ENCODE measurements around the gene CHGA. TPM values are rescaled to one million over a fixed set of nuclear protein-coding genes. Genes with fewer than 3 reads are reported as not detected.

CHGA gene
- total RNA-seq, 1 experiment from 2014 or later, result not detected

DNA sequence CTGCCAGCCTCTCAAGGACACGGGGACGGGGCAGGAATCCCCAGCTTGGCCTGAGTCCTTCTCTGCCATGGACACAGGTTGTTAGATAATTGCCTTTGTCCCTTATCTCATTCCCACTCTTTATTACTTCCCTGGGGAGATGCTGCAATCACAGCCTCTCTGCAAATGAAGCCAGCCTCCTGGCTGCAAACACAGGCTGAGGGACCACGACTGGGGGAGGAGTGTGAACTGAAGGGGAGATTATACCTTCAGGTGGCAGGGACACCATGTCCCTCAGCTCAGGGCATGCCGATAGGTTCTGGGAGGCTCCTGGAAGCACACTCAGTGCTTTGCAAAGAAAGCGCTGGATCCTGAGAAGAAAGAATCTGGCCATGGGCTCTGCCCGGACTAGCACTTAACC, 16.1 kb upstream of the CHGA start:
- ChIA-PET RAD21 (ENCODE audit: low non-redundant PET in 1 of 2, low total read pairs in 2 of 2, uncharacterized antibody in 2 of 2, unreplicated experiment in 2 of 2) (no interaction called here), POLR2A (no interaction called here), CTCF (no interaction called here)
- H2AFZ ChIP-seq (ENCODE audit: low read depth, low read length, poor library complexity, severe bottlenecking), result no peak overlapping the region
- H3K79me2 ChIP-seq (ENCODE audit: insufficient read depth, low read length), result no peaks in the 10 kb centered on the region
- H3K27ac ChIP-seq (ENCODE audit: low read depth, low read length), result no peak overlapping the region
- ATAC-seq (no peak), DNase-seq (ENCODE audit: low read depth, low spot score) (no peak)
- BruUV-seq (replicated peaks), result no TSS peak
- H3K27me3 ChIP-seq (ENCODE audit: insufficient read depth, low read length), result peaks cover 11% of the 10 kb centered on the region; the same call in 1 of the 2 replicates
- no peaks in the 10 kb centered on the region for H3K9me3 ChIP-seq (ENCODE audit: control insufficient read depth in 1 of 2, insufficient read depth in 1 of 2, low read depth in 1 of 2, low read length in 2 of 2)
- no peaks in the 10 kb centered on the region for H3K36me3 ChIP-seq (ENCODE audit: control insufficient read depth in 1 of 2, insufficient read depth in 2 of 2, low read length in 2 of 2)
- peaks cover 4 to 11% of the 10 kb centered on the region in 2 experiments for H3K4me1 ChIP-seq (ENCODE audit: control insufficient read depth in 1 of 2, insufficient read depth in 2 of 2, low read length in 2 of 2)
- TF ChIP-seq EZH2 (IDR thresholded peaks at IDR 0.05), result no peak
- no peaks in the 10 kb centered on the region for H4K20me1 ChIP-seq (ENCODE audit: insufficient read depth)
- no peak overlapping the region for H3K4me2 ChIP-seq (ENCODE audit: low read length)
- H3K9me2 ChIP-seq (ENCODE audit: insufficient read depth), result no peaks in the 10 kb centered on the region
- intact Hi-C loops (cut with micrococcal nuclease), result no loop called here
- H3K9ac ChIP-seq (ENCODE audit: low read length), result no peak overlapping the region
- H3K4me3 ChIP-seq (replicated peaks in 1 of 2; ENCODE audit: low read depth in 1 of 2, low read length in 2 of 2), result no peak overlapping the region

DNA sequence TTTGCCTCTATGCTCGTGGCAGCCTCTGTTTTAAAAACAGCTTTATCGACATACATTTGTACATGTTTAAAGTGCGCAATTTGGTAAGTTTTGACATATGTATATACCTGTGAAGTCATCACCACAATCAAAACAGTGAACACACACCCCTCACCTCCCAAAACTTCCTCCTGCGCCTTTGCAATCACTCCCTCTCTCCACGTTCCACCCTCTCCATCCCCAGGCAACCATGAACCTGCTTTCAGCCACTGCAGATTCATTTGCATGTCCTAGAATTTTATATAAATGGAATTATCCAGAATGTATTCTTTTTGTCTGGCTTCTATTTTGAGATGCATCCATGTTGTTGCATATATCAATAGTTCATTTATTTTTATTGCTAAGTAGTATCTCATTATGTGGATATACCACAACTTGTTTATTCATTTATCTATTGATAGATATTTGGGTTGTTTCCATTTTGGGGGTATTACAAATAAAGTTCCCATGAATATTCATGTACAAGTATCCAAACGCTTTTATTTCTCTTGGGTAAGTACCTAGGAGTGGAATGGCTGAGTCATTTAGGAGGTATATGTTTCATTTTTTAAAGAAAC, 15.5 kb upstream of the CHGA start:
- Histone ChIP-seq H3K9me2 (ENCODE audit: insufficient read depth) (no peaks in the 10 kb centered on the region), H3K4me1 (ENCODE audit: control insufficient read depth in 1 of 2, insufficient read depth in 2 of 2, low read length in 2 of 2) (peaks cover 4 to 11% of the 10 kb centered on the region in 2 experiments), H3K4me3 (replicated peaks in 1 of 2; ENCODE audit: low read depth in 1 of 2, low read length in 2 of 2) (no peak overlapping the region), H3K9ac (ENCODE audit: low read length) (no peak overlapping the region), H3K27me3 (ENCODE audit: insufficient read depth, low read length) (peaks cover 7% of the 10 kb centered on the region; the same call in 1 of the 2 replicates), H2AFZ (ENCODE audit: low read depth, low read length, poor library complexity, severe bottlenecking) (no peak overlapping the region), H3K79me2 (ENCODE audit: insufficient read depth, low read length) (no peaks in the 10 kb centered on the region), H4K20me1 (ENCODE audit: insufficient read depth) (no peaks in the 10 kb centered on the region), H3K4me2 (ENCODE audit: low read length) (no peak overlapping the region), H3K27ac (ENCODE audit: low read depth, low read length) (no peak overlapping the region), H3K9me3 (ENCODE audit: control insufficient read depth in 1 of 2, insufficient read depth in 1 of 2, low read depth in 1 of 2, low read length in 2 of 2) (no peaks in the 10 kb centered on the region), H3K36me3 (ENCODE audit: control insufficient read depth in 1 of 2, insufficient read depth in 2 of 2, low read length in 2 of 2) (no peaks in the 10 kb centered on the region)
- POLR2A ChIA-PET, result no interaction called here
- DNase-seq (ENCODE audit: low read depth, low spot score) (no peak), ATAC-seq (no peak)
- CTCF ChIA-PET, result no interaction called here
- intact Hi-C loops (cut with micrococcal nuclease), result no loop called here
- BruUV-seq (replicated peaks), result no TSS peak
- RAD21 ChIA-PET (ENCODE audit: low non-redundant PET in 1 of 2, low total read pairs in 2 of 2, uncharacterized antibody in 2 of 2, unreplicated experiment in 2 of 2), result no interaction called here
- TF ChIP-seq, protein P1, sequence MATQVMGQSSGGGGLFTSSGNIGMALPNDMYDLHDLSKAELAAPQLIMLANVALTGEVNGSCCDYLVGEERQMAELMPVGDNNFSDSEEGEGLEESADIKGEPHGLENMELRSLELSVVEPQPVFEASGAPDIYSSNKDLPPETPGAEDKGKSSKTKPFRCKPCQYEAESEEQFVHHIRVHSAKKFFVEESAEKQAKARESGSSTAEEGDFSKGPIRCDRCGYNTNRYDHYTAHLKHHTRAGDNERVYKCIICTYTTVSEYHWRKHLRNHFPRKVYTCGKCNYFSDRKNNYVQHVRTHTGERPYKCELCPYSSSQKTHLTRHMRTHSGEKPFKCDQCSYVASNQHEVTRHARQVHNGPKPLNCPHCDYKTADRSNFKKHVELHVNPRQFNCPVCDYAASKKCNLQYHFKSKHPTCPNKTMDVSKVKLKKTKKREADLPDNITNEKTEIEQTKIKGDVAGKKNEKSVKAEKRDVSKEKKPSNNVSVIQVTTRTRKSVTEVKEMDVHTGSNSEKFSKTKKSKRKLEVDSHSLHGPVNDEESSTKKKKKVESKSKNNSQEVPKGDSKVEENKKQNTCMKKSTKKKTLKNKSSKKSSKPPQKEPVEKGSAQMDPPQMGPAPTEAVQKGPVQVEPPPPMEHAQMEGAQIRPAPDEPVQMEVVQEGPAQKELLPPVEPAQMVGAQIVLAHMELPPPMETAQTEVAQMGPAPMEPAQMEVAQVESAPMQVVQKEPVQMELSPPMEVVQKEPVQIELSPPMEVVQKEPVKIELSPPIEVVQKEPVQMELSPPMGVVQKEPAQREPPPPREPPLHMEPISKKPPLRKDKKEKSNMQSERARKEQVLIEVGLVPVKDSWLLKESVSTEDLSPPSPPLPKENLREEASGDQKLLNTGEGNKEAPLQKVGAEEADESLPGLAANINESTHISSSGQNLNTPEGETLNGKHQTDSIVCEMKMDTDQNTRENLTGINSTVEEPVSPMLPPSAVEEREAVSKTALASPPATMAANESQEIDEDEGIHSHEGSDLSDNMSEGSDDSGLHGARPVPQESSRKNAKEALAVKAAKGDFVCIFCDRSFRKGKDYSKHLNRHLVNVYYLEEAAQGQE (IDR thresholded peaks at IDR 0.05; ENCODE audit: low read depth), result no peak
- TF ChIP-seq, protein P2, sequence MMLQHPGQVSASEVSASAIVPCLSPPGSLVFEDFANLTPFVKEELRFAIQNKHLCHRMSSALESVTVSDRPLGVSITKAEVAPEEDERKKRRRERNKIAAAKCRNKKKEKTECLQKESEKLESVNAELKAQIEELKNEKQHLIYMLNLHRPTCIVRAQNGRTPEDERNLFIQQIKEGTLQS (IDR thresholded peaks at IDR 0.05), result no peak
- TF ChIP-seq YY1 (IDR thresholded peaks at IDR 0.05; ENCODE audit: extremely low read depth, insufficient replicate concordance, low read depth, low read length) (no peak), ZNF274 (IDR thresholded peaks at IDR 0.05; ENCODE audit: low read depth, low read length) (no peak), ELF1 (IDR thresholded peaks at IDR 0.05; ENCODE audit: borderline replicate concordance, low read depth) (no peak), TCF7L2 (IDR thresholded peaks at IDR 0.05; ENCODE audit: borderline replicate concordance, extremely low read depth, insufficient read depth, insufficient read length) (no peak), JUND (IDR thresholded peaks at IDR 0.05) (no peak), ZFX (IDR thresholded peaks at IDR 0.05) (no peak), RAD21 (IDR thresholded peaks at IDR 0.05; ENCODE audit: low read depth) (no peak), POLR2A (IDR thresholded peaks at IDR 0.05; ENCODE audit: borderline replicate concordance, extremely low read depth, insufficient read depth, insufficient read length) (no peak), SIN3A (IDR thresholded peaks at IDR 0.05; ENCODE audit: low read depth) (no peak), CEBPB (IDR thresholded peaks at IDR 0.05; ENCODE audit: low read depth) (no peak), EGR1 (IDR thresholded peaks at IDR 0.05; ENCODE audit: low read depth) (no peak)
- TF ChIP-seq, protein P3, sequence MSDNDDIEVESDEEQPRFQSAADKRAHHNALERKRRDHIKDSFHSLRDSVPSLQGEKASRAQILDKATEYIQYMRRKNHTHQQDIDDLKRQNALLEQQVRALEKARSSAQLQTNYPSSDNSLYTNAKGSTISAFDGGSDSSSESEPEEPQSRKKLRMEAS (IDR thresholded peaks at IDR 0.05), result no peak
- TF ChIP-seq, protein P4, sequence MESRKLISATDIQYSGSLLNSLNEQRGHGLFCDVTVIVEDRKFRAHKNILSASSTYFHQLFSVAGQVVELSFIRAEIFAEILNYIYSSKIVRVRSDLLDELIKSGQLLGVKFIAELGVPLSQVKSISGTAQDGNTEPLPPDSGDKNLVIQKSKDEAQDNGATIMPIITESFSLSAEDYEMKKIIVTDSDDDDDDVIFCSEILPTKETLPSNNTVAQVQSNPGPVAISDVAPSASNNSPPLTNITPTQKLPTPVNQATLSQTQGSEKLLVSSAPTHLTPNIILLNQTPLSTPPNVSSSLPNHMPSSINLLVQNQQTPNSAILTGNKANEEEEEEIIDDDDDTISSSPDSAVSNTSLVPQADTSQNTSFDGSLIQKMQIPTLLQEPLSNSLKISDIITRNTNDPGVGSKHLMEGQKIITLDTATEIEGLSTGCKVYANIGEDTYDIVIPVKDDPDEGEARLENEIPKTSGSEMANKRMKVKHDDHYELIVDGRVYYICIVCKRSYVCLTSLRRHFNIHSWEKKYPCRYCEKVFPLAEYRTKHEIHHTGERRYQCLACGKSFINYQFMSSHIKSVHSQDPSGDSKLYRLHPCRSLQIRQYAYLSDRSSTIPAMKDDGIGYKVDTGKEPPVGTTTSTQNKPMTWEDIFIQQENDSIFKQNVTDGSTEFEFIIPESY (IDR thresholded peaks at IDR 0.05; ENCODE audit: extremely low read depth, insufficient replicate concordance, low read length), result no peak

Data from HCT116 (cell line).